T-helper 22 cell (primary cell): ENCODE measurements around the gene RBFOX1.

Experiments used
- DNase-seq: peaks from one replicate; pipeline ENCODE4 v3.0.0-alpha.2; 2020; ENCODE audit warnings: low read depth

RBFOX1 gene

GRCh38 chr16:7689234-7689633 lies 356.6 kb downstream of the RBFOX1 start:
- DNase-seq = no peak

- DNase-seq = no peak
Measured at GRCh38 chr16:7691533-7691932, 358.9 kb downstream of the RBFOX1 start.

GRCh38 chr16:7703672-7704071 lies 371.0 kb downstream of the RBFOX1 start:
- DNase-seq = no peak

DNA sequence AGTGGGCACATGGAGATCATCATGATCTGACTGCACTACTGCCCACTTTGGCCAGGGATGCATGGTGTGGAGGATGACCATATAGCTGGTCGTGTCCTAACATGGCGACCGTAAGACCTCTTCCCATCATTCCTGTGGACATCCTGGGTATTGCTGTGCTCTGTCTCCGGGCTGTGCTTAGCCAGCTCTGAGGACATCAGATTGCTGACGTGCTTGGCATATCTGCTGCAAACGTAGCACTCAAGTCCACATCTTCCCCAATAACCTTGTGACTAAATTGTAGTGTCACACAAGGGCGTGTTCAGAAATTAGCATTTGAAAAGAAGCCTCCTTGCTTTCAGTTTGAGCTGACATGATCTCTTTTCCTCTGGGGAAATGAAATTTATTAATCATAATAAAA lies 373.2 kb downstream of the RBFOX1 start:
- no peak for DNase-seq

DNA sequence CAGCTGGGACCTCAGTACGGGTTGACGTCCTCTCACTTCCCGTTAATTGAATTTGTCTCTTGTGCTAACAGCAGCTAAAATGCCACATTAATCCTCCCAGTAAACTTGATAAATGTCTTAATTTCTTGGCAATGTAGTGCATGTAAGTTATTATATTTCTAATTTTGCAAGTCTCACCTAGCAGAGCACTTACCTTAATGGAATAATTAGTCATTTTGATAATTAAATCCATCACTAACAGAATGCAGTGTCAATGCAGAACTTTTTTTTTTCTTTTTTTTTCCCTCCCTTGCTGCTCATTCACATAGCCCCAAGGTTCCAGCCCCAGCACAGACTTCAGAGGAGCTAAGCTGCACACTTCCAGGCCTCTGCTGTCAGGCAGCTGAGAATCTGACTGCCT lies 376.5 kb downstream of the RBFOX1 start:
- no peak for DNase-seq

DNA sequence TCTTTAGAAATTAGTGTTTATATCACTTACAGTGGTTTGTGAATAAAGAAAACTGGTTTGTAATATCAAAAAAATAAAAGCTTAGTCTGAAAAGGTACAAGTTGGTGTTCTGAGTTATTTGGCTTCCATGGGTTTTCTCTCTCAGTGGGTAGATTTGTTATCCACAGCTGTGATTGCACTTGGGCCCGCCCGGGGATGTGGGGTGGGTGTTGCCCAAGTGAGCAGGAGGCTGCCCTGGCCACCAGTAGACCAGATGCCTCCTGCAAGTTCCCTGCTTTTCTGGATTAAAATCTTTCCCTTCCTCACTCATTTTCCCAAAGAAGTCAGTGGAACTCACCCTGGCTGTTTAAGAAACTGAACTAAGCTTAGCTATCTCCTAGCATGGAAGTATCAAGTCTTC lies 380.6 kb downstream of the RBFOX1 start:
- DNase-seq = no peak

DNA sequence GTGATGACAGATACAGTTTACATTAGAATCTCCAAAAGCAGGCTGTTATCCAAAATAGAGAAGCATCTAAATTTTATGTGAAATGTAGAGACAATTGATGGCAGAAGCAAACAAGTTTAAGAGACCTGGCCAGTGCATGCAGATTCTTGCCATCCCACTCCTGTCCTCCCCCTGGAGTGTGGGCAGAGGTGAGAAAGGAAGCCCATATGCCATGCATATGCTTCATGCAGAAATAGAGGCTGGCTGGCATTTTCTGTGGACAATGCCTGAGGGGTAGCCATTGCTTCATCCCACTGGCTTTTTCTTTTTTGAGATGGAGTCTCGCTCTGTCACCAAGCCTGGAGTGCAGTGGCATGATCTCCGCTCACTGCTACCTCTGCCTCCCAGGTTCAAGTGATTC lies 382.1 kb downstream of the RBFOX1 start:
- DNase-seq = no peak

- DNase-seq = no peak
Measured at GRCh38 chr16:7716660-7717550, 384.3 kb downstream of the RBFOX1 start.

DNA sequence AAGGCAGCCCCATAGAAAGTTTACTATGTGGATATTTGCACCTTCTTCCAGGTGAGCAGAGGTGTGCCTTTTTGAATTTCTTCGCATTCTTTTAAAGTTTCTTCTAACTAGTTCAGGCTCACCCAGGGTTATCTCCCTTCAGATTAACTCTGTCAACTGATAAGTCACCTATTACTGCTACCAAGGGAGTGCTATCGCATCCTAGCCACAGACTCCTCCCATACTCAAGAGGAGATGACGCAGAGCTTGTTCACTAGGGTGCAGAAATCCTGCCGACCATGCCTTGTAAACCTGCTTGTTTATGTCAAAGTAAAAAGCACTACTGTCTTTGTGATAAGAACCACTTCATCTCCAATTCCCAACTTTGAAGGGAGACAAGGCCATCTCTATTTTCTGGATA lies 390.1 kb downstream of the RBFOX1 start:
- DNase-seq = no peak

- no peak for DNase-seq
Measured at GRCh38 chr16:7731141-7731540, 398.5 kb downstream of the RBFOX1 start.

DNA sequence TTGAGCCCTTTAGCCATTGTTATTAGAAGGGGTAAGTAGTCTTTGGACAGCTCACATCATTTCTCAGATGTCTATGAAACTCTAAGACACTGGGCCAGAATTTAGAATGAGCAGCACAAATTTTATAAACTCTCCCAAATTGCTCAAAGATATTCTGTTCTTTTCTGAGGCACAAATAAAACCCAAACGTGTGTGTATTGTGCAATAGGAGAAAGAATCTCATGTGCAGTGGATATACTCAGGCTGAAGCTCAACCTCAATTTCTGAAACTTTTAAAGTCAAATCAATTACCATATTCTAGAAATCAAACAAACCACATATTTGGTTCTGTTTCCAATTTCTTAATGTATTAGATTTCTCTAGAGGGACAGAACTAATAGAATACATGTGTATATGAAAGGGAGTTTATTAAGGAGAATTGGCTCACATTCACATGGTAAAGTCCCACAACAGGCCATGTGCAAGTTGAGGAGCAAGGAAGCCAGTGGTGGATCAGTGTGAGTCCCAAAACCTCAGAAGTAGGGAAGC lies 403.6 kb downstream of the RBFOX1 start:
- DNase-seq = no peak

GRCh38 chr16:7742626-7743025 lies 410.0 kb downstream of the RBFOX1 start:
- no peak for DNase-seq

GRCh38 chr16:7744546-7745264 lies 412.1 kb downstream of the RBFOX1 start:
- DNase-seq = no peak

DNA sequence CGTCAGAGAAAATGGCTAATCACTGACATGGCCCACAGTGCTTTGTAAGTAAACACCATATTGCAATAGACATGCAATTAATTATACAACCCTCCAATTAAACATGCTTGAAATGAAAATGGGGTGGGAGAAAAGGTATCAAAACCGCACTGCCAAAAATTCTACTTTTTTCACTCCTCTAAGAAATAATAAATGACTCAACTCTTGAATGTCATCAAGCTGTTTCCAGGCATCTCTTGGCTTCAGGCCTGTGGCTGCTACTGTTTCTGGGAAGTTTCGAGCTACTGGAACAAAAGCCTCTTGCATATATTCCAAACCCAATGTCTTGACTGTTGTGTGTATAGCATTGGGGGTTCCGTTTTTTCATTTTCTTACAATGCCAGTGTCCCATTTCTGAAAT lies 412.6 kb downstream of the RBFOX1 start:
- DNase-seq = no peak

DNA sequence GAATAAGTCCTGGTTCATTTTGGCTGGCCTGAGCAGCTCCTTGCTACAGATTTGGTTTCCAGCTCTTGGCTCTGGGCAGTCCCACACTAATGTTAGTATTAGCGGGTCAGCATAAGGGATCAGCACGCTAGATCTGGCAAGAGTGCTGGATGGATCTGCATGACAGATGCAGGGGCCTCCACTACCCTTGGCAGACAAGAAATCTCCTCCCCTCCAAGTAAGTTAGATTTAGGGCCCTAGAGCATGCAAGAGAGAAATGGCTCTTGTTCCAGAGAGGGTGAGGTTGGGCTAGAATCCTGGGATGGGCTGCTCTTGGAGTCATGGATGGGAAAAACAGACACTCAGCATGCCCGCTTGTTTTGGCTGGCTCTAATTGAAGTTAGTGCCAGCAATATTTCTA lies 414.3 kb downstream of the RBFOX1 start:
- no peak for DNase-seq

DNA sequence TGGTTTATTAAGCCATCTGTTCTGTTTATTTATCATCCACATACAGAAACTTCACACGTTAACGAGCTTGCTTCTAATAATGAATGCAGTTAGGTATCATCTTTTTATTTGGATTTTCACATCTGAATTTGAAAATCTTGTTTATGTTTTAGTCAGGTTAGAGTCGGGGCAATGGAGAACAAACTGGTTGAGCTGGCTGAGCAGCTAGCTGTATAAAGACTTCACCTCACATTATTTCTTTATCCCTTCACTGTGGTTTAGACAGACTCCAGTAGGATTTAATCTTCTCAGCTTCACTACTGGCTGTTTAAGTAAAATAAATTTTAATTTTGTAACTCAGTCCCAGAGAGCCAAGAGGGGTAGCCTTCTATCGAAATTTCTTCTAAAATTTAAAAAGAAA lies 415.9 kb downstream of the RBFOX1 start:
- DNase-seq = no peak

- DNase-seq = no peak
Measured at GRCh38 chr16:7755347-7755882, 422.8 kb downstream of the RBFOX1 start.
